ENCODE results near the gene PROX2. TPM values are rescaled to one million over a fixed set of nuclear protein-coding genes. Genes with fewer than 3 reads are reported as not detected.
A peak's percentile ranks its signal among the peaks of the same experiment; 100 is the strongest.

Gene PROX2
- total RNA-seq, 1 donor from 2014 or later = not detected

DNA sequence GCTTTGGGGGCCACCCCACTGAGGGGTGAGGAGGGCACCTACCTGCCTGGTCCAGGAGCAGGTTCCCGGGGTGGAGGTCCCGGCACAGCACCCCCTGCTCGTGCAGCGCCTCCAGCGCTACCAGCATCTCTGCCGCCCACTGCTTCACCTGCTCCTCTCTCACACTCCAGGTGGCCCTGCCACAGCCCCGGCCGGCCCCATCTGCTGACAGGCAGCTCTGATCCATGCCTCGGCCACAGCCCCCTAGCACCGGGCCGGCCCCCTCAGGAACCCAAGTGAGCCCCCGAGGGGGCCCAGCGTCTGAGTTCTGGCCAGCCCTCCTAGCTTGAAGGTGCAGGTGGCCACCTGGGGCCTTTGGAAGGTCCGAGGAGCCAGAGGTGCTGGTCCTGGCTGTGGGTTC is 33.6 kb upstream of the PROX2 start:
- Histone ChIP-seq H3K27me3 (no peaks in the 10 kb centered on the region), H3K4me1 (no peaks in the 10 kb centered on the region), H3K36me3 (peaks cover 0 to under 1% of the 10 kb centered on the region in 2 donors), H3K27ac (no peak overlapping the region), H3K4me3 (no peak overlapping the region), H3K9me3 (no peaks in the 10 kb centered on the region)
- intact Hi-C loops (cut with DNase I) = no loop called here
- TF ChIP-seq, protein P1, sequence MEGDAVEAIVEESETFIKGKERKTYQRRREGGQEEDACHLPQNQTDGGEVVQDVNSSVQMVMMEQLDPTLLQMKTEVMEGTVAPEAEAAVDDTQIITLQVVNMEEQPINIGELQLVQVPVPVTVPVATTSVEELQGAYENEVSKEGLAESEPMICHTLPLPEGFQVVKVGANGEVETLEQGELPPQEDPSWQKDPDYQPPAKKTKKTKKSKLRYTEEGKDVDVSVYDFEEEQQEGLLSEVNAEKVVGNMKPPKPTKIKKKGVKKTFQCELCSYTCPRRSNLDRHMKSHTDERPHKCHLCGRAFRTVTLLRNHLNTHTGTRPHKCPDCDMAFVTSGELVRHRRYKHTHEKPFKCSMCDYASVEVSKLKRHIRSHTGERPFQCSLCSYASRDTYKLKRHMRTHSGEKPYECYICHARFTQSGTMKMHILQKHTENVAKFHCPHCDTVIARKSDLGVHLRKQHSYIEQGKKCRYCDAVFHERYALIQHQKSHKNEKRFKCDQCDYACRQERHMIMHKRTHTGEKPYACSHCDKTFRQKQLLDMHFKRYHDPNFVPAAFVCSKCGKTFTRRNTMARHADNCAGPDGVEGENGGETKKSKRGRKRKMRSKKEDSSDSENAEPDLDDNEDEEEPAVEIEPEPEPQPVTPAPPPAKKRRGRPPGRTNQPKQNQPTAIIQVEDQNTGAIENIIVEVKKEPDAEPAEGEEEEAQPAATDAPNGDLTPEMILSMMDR (IDR thresholded peaks at IDR 0.05) = no peak
- DNase-seq (ENCODE audit: low spot score in 2 of 2) = peak in 1 of 2 donors; percentile 62

DNA sequence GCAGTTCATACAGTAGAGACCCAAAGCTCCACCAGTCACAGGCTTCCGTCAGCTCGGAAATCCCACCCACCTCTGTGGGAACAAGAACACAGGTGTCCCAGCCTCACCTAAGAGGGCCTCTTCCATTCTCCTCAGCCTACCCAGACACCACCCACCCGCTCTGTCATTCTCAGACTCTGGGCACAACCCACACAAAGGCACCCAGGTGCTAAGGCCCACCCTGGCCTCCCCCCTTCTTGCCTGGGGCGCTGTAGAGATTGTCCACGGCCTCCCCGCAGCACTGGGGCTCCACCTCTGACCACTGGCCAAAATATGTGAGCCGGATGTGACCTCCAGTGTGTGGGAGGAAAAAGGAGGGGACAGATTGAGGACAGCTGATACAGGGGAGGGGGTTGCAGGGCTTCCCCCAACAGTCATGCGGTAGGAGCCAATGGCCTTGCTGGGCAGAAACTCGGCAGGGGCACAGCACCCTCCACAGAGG is 33.0 kb upstream of the PROX2 start:
- Histone ChIP-seq H3K4me3 (no peak overlapping the region), H3K27ac (no peak overlapping the region), H3K4me1 (no peaks in the 10 kb centered on the region), H3K36me3 (peaks cover 0 to 4% of the 10 kb centered on the region in 2 donors), H3K27me3 (no peaks in the 10 kb centered on the region), H3K9me3 (no peaks in the 10 kb centered on the region)
- TF ChIP-seq, protein P1 (IDR thresholded peaks at IDR 0.05) = no peak
- intact Hi-C loops (cut with DNase I) = no loop called here
- DNase-seq (ENCODE audit: low spot score in 2 of 2) = no peak

DNA sequence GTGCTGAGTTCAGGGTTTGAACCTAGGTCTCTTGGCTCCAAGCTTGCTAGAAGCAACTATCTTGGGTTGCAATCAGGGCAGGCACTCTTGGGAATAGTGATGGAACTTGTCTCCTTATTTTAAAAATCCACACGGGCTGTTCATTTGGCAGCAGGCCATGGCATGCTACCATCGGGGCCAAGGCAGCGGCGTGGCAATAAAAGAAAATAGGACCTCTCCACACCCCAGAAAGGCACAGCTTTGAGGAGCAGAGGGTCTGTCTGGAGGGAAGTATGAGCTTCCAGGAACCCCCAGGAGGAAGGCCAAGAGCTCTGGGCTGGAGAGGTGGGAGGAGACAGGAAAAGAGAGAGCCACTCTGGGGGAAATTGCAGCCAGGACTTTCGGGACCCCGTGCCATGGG is 31.8 kb upstream of the PROX2 start:
- no peak overlapping the region for H3K27ac ChIP-seq
- no peak overlapping the region for H3K4me3 ChIP-seq
- DNase-seq (ENCODE audit: low spot score in 2 of 2) = no peak
- no peaks in the 10 kb centered on the region for H3K9me3 ChIP-seq
- H3K27me3 ChIP-seq = no peaks in the 10 kb centered on the region
- TF ChIP-seq, protein P1 (IDR thresholded peaks at IDR 0.05) = no peak
- no peaks in the 10 kb centered on the region for H3K4me1 ChIP-seq
- peaks cover 7 to 15% of the 10 kb centered on the region in 2 donors for H3K36me3 ChIP-seq
- intact Hi-C loops (cut with DNase I) = no loop called here

DNA sequence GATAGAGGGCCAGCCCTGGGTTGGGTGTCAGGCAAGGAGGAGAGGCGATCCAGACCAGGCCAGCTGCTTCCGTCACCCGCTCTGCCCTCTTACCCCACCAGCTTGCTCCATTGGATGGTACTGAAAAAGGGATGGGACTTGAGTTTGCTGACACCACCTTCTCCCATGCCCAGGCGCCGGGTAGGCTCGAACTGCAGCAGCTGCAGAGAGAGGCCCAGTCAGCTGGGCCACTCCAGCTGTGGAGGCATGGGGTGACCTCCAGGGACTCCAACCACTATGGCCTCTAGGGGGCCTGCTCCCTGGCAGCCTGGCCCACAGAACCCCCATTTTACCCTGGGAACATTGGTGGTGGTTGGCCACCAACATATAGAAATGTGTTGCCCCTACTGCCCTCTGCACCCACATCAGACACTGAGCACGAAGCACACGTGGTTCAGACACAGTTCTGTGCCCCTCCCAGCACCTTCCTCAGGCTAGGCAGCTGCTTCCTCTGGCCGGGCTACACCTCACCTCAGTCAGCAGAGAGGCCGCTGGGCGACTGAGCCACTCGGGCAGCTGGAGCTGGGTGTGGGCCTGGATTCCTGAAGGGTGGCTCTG is 31.1 kb upstream of the PROX2 start:
- Histone ChIP-seq H3K4me3 (no peak overlapping the region), H3K36me3 (peaks cover 14 to 23% of the 10 kb centered on the region in 2 donors), H3K27me3 (no peaks in the 10 kb centered on the region), H3K9me3 (no peaks in the 10 kb centered on the region), H3K27ac (no peak overlapping the region), H3K4me1 (no peaks in the 10 kb centered on the region)
- intact Hi-C loops (cut with DNase I) = no loop called here
- no peak for DNase-seq (ENCODE audit: low spot score in 2 of 2)
- TF ChIP-seq, protein P1 (IDR thresholded peaks at IDR 0.05) = no peak

DNA sequence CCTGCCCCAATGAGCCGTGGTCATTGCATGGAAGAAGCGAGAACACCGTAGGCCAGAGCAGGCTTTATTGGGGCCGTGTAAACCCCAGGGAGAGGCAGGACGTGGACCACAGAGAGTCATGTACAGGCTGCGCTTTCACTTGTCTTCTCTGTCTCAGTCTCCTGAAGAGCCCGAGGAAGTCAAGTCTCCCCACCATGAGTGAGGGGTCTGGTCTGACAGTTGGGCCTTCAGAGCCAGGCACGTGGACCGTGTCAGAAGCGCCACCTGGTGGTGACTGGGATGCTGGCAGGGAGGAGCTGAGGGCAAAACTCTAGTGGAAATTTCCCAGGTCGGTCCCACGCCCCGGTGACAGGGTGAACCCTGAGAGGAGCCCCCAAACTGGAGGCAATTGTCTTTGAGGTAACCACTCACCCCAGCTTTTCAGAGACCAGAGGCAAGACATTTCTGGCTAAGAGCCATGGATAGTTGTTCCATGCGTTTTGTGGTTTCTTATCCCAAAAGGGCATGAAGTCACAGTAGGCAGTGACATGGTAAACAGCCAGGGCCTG is 29.7 kb upstream of the PROX2 start:
- Histone ChIP-seq H3K27me3 (no peaks in the 10 kb centered on the region), H3K27ac (peak overlapping the region in 1 of 2 donors; percentile 8), H3K4me3 (no peak overlapping the region), H3K36me3 (peaks cover 27 to 36% of the 10 kb centered on the region in 2 donors), H3K9me3 (no peaks in the 10 kb centered on the region), H3K4me1 (no peaks in the 10 kb centered on the region)
- TF ChIP-seq, protein P1 (IDR thresholded peaks at IDR 0.05) = peak; percentile 91 to 96 (median 95)
- intact Hi-C loops (cut with DNase I) = loop anchor here (1.0 kb wide), 1 partner anchor 44 kb away; no protein-coding TSS in a partner anchor
- peak in 1 of 2 donors; percentile 85 for DNase-seq (ENCODE audit: low spot score in 2 of 2)

Data from ascending aorta (tissue), 2 donors.